ENCODE results near the gene MAP2K5.

DNA sequence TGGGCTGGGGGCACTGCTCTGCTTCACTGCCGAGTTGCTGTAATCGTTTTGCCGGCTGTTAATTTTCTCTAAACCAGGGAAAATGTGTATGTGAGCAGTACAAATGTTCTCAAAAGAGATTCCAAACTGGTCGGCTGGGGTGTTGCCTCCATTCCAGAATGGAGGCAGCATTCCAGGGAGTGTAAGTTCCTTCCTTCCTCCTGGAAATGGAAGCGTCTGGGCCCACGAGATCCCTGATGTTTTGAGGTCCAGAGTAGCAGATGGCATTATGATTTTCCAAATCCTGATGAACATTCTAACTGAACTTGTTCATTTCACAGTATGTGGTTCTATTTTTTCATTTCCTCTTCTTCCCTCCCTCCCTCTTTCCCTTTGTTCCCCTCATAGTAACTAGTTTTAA lies 218.4 kb downstream of the MAP2K5 start:
- TF ChIP-seq CTCF (IDR thresholded peaks at IDR 0.05) (no peak), POLR2A (IDR thresholded peaks at IDR 0.05) (no peak)

All from tibial nerve (tissue), 3 donors.